ENCODE results near the gene DMC1.
"Not testable (repeated sequence)": the region's sequence is repeated elsewhere in the genome, so short reads cannot be mapped to it uniquely, and the experiment has no call there.

Gene DMC1

GRCh38 chr22:38569972-38570778 lies at the start of gene DMC1:
Gene DMC1 (minus strand): TSS chr22:38570183. CDS start chr22:38568256, 1,927 bp downstream.
- DNase-seq: no peak

DNA sequence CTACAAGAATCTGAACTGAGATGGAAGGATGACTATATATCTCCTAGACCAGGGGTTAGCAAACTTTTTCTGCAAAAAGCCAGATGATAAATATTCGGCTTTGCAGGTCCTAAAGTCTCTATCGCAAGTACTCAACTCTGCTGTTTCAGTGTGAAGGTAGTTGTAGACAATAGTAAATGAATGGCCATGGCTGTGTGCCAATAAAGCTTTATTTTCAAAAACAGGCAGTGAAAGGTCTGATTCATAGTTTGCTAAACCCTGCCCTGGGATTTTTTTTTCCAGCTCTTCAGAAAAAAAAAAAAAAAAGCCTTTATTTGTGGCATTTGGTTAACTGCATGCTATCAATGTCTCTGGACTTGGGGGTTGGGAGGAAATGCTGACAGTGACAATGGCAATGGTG lies 48.7 kb upstream of the DMC1 start:
- DNase-seq: no peak

DNA sequence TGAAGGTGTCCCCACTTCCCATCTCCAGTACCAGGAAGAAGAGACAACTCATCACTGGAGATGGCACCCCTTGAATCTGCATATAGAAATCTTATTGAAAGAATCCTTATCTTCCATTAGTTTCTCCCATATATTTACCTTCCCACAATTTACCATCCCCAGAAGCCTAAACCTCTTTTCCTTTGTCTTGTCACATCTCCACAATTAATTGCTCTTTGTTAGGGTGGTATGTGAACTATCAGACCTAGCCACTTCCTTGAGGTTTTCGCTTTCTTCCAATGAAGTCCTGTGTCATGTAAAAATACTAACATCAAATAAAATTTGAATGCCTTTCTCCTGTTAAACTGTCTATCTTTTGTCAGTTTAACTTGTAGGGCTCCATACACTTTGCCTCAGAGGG lies 48.3 kb upstream of the DMC1 start:
- DNase-seq: no peak

GRCh38 chr22:38615064-38615405 lies 45.1 kb upstream of the DMC1 start:
- not testable (repeated sequence) for DNase-seq

GRCh38 chr22:38614332-38615063 lies 44.5 kb upstream of the DMC1 start:
- peak; percentile 4 for DNase-seq

GRCh38 chr22:38613588-38613987 lies 43.6 kb upstream of the DMC1 start:
- no peak for DNase-seq

- DNase-seq: no peak
Observed at GRCh38 chr22:38612217-38613006, 42.4 kb upstream of the DMC1 start.

- DNase-seq: no peak
Observed at GRCh38 chr22:38611559-38611958, 41.6 kb upstream of the DMC1 start.

- DNase-seq: no peak
Observed at GRCh38 chr22:38610234-38610633, 40.3 kb upstream of the DMC1 start.

DNA sequence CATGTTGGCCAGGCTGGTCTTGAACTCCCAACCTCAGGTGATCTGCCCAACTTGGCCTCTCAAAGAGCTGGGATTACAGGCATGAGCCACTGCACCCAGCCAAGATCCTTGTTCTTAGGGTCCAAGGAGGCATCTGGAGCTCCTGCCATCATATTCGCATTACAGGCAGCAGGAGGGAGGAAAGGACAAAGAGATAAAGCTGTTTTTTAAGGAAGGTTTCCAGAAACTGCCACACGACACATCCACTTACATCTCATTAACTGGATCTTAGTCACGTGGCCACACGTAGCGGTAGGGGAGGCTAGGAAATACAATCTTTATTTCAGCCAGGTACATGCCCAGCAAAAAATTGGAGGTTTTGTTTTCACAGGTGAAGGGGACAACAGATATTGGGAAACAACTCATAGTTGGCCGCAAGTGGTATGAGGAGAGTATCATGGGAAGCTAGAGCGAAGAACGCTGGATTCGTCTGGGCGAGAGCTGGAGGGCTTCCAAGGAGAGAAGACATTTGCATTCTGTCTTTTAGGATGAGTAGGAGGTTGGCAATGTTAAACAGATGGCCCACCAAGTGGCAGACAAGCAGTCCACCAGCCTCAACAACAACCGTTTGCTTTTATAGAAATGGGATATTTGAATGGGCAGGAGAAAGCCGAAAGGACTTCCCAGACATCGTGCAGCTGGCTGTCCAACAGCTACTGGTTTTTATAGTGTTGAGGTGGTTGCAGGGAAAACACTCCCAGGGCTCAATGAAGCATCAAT lies 39.2 kb upstream of the DMC1 start:
- DNase-seq: peak; percentile 35

DNA sequence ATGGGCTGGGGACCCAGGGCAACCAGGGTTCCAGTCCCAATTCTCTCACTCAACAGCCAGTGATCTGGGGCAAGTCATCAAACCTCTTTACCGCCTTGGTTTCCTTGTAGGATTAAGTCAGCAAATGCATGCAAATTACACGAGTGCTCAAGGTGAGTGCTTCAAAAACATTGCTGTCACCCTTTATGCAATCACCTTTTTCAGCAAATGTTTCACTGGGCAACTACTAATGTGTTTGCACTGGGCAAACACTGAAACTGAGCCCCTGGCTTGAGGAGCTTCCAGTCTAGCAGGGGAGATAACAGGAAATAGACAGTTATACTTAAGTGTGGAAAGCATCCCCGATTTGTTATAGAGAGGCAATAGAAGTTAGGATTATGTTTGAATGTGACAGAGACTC lies 37.7 kb upstream of the DMC1 start:
- DNase-seq: no peak

DNA sequence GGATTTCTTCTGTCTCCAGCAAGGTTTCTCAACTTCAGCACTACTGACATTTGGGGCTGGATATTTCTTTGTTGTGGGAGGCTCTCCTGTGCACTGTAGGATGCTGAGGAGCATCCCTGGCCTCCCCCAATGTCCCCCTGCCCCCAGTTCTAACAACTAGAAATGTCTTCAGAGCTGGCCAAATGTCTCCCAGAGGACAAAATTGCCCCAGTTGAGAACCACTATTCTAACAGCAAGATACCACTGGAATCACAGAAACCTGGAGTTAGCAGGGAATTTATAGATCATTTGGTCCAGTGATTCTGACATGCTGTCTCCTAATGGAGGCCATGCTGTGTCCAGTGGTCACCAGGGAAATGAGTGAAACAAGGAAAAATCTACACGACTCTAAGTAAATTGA lies 32.2 kb upstream of the DMC1 start:
- DNase-seq: no peak

DNA sequence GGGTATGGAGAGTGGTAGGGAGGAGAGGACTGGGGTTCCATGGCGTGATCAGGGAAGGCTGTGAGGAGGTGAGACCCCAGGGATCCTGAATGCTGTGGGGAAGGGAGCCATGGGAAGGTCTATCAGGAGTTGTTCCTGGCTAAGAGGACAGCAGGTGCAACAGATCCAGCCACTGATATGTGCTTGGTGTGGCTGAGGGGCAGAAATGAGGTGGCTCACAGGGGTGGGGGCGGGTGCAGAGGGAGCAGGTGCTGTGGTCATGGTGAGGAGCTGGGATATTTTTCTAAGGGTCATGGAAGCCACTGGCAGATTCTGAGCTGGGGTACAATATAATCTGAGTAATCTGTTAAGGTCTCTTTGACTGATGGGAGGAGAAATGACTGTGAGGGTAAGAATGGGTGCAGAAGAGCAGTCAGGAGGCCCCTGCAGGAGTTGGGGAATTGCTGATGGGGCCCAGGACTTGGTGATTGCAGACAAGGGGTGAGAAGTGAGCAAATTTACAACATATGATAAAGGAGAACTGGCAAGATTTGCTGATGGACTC lies 31.3 kb upstream of the DMC1 start:
- DNase-seq: no peak

DNA sequence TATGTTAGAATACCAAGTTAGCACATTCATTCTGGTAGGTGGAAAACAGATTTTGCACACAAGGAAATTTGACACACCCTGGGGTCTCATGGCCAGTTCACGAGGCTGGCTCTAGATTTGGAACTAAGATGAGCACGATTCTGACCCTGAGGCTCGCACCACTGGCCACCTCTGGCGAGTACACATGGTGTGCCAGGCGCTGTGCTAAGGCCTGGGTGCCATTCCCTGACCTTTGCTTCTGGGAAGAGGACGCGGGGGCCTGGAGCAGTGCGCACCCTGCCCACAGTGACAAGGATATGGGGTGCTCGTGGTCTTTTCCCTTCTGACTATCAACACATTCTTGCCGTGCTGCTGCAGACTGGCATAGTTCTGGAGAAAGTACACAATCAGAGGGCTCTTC lies 29.5 kb upstream of the DMC1 start:
- no peak for DNase-seq

GRCh38 chr22:38582923-38583322 lies 12.9 kb upstream of the DMC1 start:
- DNase-seq: not testable (repeated sequence)

DNA sequence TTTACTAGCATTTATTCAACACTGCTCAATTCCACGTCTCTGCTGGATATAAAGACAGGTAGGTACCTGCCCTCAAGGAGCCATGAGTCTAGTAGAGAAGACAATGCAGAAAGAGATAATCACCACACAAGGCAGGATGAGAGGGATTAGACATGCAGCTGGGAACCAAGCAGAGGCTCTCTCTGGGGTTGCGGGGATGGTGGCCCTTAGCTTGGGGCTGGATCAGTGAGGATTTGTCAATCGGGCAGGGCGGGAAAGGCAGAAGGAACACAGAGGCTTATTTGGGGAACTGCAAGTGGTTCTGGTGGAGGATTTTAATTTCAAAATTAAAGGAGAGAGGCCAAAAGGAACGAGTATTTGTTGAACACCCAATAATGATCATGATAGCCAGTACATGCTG lies 8.5 kb upstream of the DMC1 start:
- no peak for DNase-seq

GRCh38 chr22:38572065-38572464 lies 2.1 kb upstream of the DMC1 start:
- DNase-seq: peak; percentile 15

- DNase-seq: no peak
Observed at GRCh38 chr22:38570779-38571364, 889 bp upstream of the DMC1 start.

DNA sequence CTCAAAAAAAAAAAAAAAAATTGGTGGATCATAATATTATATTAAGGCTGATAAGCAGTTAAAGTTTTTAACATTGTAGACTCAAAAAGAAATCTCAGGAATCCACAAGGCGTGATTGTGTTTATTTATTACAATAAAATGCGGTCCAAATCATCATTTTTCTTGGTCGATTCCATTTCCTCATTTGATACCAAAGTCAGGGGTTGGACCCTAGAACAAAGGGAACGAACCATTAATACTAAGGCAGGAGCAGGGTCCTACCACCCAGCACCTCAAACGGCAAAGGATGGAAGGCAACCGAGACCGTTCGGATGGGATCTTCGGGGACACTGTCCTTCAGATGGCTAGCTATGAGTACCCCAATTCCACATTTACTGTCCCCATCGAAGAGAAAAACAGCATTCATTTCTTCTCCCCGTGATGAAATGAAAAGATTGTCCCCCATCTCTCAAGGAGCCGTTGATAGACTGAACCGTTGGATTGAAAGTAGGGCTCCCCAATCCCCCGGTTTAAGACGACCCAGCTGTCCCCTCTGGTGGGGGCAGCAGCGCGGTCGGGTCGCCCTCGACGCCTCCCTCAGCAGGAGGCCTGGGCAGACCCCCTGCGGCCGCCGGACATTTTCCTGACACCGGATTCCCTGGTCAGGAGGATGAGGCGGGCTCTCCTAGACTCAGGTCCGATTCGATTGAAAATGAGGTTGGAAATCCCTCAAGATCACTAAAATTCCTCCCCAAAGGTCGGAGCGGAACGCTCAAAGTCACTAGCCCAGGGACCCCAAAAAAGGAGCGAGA lies 607 bp downstream of the DMC1 start:
- DNase-seq: no peak

DNA sequence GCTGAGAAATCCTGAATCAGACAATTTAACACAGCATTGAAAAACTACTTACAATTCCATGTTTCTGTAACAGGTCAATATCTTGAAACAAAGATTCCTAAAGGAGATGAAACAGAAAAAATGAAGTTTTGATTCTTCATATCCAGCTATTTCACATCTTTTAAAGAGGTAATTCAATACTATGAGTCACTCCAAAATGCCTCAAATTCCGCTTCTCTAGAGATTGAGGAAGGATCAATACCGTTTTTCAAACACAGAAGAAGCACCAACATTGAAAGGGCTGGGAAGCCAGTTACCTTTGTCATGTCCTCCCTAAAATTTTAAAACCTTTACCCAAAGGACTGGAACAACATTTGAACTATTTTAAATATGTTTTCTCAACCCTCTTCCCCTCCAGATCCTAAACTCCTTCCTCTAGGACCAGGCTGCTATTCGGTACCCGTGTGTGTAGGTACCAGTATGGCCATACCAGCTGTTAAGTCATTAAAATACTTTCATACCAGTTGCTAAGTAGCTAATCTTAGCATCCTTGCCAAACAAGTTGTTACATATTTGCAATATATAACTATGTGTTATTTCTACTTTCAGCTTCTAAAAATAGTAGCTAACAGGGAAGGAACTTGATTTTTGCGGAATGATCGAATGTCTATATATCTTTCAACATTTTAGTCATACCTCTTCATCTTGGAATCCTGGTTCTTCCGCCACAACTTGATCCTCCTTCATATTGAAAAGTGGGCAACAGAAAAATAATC lies 2.3 kb downstream of the DMC1 start:
- no peak for DNase-seq
